ENCODE data around the gene CLHC1.
A peak's percentile ranks its signal among the peaks of the same experiment; 100 is the strongest.

DNA sequence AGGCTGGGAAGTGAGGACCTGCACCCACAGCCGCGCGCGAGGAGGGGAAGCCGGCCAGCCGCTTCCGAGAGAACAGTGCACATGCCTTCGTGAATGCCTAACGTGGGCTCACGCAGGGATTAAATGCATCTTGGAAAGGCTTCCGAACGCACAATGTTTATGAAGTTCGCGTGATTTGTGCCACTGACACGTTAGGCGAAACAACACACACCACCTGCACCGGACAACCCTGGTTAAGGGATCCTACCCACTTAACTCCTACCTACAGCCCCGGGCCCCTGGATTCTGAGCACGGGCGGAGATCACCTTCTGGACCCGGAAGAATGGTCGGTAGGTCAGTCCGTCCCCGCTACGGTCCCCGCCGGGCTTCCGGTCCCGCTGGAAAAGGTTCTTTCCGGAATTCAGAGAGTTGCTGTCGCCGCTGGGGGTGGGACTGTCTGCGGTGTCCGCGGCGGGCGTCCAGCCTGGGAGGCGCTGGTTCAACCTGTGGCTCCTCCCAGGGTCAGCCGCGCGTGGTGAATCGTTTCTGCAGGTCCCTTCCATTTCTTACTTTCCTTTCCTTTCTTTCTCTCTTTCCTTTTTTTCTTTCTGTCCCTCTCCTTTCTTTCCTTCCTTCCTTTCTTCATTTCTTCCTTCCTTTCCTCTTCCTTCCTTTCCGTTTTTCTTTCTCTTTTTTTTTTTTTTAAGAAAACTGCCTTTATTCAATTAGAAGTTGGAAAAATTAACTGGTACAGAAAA lies 37.0 kb upstream of the CLHC1 start, which contains the start of gene MTIF2:
- TF ChIP-seq, protein P1, sequence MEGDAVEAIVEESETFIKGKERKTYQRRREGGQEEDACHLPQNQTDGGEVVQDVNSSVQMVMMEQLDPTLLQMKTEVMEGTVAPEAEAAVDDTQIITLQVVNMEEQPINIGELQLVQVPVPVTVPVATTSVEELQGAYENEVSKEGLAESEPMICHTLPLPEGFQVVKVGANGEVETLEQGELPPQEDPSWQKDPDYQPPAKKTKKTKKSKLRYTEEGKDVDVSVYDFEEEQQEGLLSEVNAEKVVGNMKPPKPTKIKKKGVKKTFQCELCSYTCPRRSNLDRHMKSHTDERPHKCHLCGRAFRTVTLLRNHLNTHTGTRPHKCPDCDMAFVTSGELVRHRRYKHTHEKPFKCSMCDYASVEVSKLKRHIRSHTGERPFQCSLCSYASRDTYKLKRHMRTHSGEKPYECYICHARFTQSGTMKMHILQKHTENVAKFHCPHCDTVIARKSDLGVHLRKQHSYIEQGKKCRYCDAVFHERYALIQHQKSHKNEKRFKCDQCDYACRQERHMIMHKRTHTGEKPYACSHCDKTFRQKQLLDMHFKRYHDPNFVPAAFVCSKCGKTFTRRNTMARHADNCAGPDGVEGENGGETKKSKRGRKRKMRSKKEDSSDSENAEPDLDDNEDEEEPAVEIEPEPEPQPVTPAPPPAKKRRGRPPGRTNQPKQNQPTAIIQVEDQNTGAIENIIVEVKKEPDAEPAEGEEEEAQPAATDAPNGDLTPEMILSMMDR (IDR thresholded peaks at IDR 0.05): peak; percentile 13; the same call in 1 of the 2 replicates
- TF ChIP-seq EZH2phosphoT487 (IDR thresholded peaks at IDR 0.05; ENCODE audit: borderline replicate concordance, low read depth): no peak
- TF ChIP-seq, protein P2, sequence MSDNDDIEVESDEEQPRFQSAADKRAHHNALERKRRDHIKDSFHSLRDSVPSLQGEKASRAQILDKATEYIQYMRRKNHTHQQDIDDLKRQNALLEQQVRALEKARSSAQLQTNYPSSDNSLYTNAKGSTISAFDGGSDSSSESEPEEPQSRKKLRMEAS (IDR thresholded peaks at IDR 0.05; ENCODE audit: low read depth): peak; percentile 86; the same call in 1 of the 2 replicates
- TF ChIP-seq, protein P3, sequence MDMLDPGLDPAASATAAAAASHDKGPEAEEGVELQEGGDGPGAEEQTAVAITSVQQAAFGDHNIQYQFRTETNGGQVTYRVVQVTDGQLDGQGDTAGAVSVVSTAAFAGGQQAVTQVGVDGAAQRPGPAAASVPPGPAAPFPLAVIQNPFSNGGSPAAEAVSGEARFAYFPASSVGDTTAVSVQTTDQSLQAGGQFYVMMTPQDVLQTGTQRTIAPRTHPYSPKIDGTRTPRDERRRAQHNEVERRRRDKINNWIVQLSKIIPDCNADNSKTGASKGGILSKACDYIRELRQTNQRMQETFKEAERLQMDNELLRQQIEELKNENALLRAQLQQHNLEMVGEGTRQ (IDR thresholded peaks at IDR 0.05; ENCODE audit: borderline replicate concordance, low read depth, low read length): no peak

All from SK-N-SH (cell line).